Liver (tissue), 9 donors: ENCODE measurements around the gene CCDC152. TPM values are rescaled to one million over a fixed set of nuclear protein-coding genes. Genes with fewer than 3 reads are reported as not detected.

ENCODE experiments used
- DNase-seq: peaks from one replicate; pipeline ENCODE4 v3.0.0-alpha.2; 2017; ENCODE audit warnings: low spot score
- H3K27ac ChIP-seq, 2 donors: one replicate each; pipeline ENCODE4 v1.7.0; 2013; ENCODE audit warnings: inconsistent platforms in 2 of 2, low read length in 2 of 2, control low read depth in 1 of 2, low read depth in 1 of 2, mild to moderate bottlenecking in 1 of 2
- H3K27me3 ChIP-seq, 4 donors: one replicate each; pipeline versions ENCODE4 v1.6.1 to v1.7.0; 2013; ENCODE audit warnings: low read length in 3 of 4, inconsistent platforms in 1 of 4, mild to moderate bottlenecking in 1 of 4, moderate library complexity in 1 of 4; ENCODE audit not compliant: control insufficient read depth in 4 of 4, insufficient read depth in 4 of 4
- H3K36me3 ChIP-seq, 4 donors: one replicate each; pipeline versions ENCODE4 v1.6.1 to v1.7.0; 2013; ENCODE audit warnings: low read length in 3 of 4, mild to moderate bottlenecking in 3 of 4, low read depth in 1 of 4, moderate library complexity in 1 of 4; ENCODE audit not compliant: control insufficient read depth in 4 of 4, insufficient read depth in 3 of 4
- H3K4me1 ChIP-seq, 4 donors: one replicate each; pipeline versions ENCODE4 v1.6.1 to v1.7.0; 2013; ENCODE audit warnings: low read length in 3 of 4, mild to moderate bottlenecking in 3 of 4, moderate library complexity in 1 of 4; ENCODE audit not compliant: control insufficient read depth in 4 of 4, insufficient read depth in 4 of 4
- H3K4me3 ChIP-seq, 3 donors: one replicate each; pipeline versions ENCODE4 v1.6.1 to v1.7.0; 2013; ENCODE audit warnings: low read length in 3 of 3, control low read depth in 1 of 3, low read depth in 1 of 3, mild to moderate bottlenecking in 1 of 3
- H3K9ac ChIP-seq, 2 donors: one replicate each; pipeline ENCODE4 v1.7.0; 2013; ENCODE audit warnings: low read length in 2 of 2, mild to moderate bottlenecking in 2 of 2, moderate library complexity in 2 of 2, control low read depth in 1 of 2, low read depth in 1 of 2
- H3K9me3 ChIP-seq, 4 donors: one replicate each; pipeline versions ENCODE4 v1.6.1 to v1.7.0; 2013; ENCODE audit warnings: low read length in 3 of 4; ENCODE audit not compliant: control insufficient read depth in 4 of 4
- EGR1 ChIP-seq, 2 donors: IDR thresholded peaks; 2 replicates each; pipeline ENCODE4 v1.6.1; 2016 to 2018; ENCODE audit warnings: antibody characterized with exemption in 2 of 2, low read depth in 2 of 2
- FOXA1 ChIP-seq: IDR thresholded peaks from 2 replicates; pipeline ENCODE4 v1.6.1; 2016; ENCODE audit warnings: antibody characterized with exemption
- FOXA2 ChIP-seq: IDR thresholded peaks from 2 replicates; pipeline ENCODE4 v1.6.1; 2016; ENCODE audit warnings: antibody characterized with exemption
- GABPA ChIP-seq, 2 donors: IDR thresholded peaks in 1 of 2; conservative IDR thresholded peaks in 1 of 2; 2 replicates each; pipeline ENCODE4 v1.6.1; 2016; ENCODE audit warnings: antibody characterized with exemption in 2 of 2, mild to moderate bottlenecking in 1 of 2, moderate library complexity in 1 of 2
- HNF4A ChIP-seq, 2 donors: conservative IDR thresholded peaks; 2 replicates each; pipeline ENCODE4 v1.6.1; 2016; ENCODE audit warnings: antibody characterized with exemption in 2 of 2, mild to moderate bottlenecking in 2 of 2
- HNF4G ChIP-seq: IDR thresholded peaks from 2 replicates; pipeline ENCODE4 v1.6.1; 2016; ENCODE audit warnings: antibody characterized with exemption
- JUND ChIP-seq, 2 donors: IDR thresholded peaks; 2 replicates each; pipeline ENCODE4 v1.6.1; 2016; ENCODE audit warnings: antibody characterized with exemption in 2 of 2
- NR2F2 ChIP-seq: IDR thresholded peaks from 2 replicates; pipeline ENCODE4 v1.6.1; 2016; ENCODE audit warnings: antibody characterized with exemption
- RAD21 ChIP-seq, 2 donors: IDR thresholded peaks; 2 replicates each; pipeline ENCODE4 v1.6.1; 2016; ENCODE audit warnings: antibody characterized with exemption in 2 of 2, mild to moderate bottlenecking in 2 of 2
- RXRA ChIP-seq, 2 donors: IDR thresholded peaks; 2 replicates each; pipeline ENCODE4 v1.6.1; 2017 to 2018; ENCODE audit warnings: antibody characterized with exemption in 2 of 2, mild to moderate bottlenecking in 1 of 2
- SP1 ChIP-seq: IDR thresholded peaks from 2 replicates; pipeline ENCODE4 v1.6.1; 2018; ENCODE audit warnings: antibody characterized with exemption, mild to moderate bottlenecking
- TAF1 ChIP-seq: conservative IDR thresholded peaks from 2 replicates; pipeline ENCODE4 v1.6.1; 2016; ENCODE audit warnings: antibody characterized with exemption, mild to moderate bottlenecking
- YY1 ChIP-seq: IDR thresholded peaks from 2 replicates; pipeline ENCODE4 v1.6.1; 2016; ENCODE audit warnings: antibody characterized with exemption, mild to moderate bottlenecking
- WGBS: extraction: QIAGEN DNeasy Blood & Tissue Kit; methylation state at CpG from one replicate; pipeline ENCODE4 v1.1.7; 2013; 5-methylcytosine and 5-hydroxymethylcytosine counted together
- polyA plus RNA-seq, 2 donors: library from polyadenylated mRNA; stranded (reverse) in 1 of 2; unstranded in 1 of 2; fragments of 200-250 nt in 1 of 2; fragments of >200 nt in 1 of 2; fragmentation: Nextera tagmentation in 1 of 2; extraction: Ambion mirVana in 1 of 2; gene quantifications; one replicate each; pipeline versions ENCODE4 v1.2.1 to v1.2.3, GENCODE V29; 2013 to 2015
- total RNA-seq, 2 donors: library from RNA; depleted of rRNA; stranded (reverse); fragments of >200 nt; gene quantifications; one replicate each; pipeline ENCODE4 v1.2.3, GENCODE V29; 2014
- TF ChIP-seq, protein P1 (sequence below): IDR thresholded peaks from 2 replicates; pipeline ENCODE4 v1.6.1; 2016; ENCODE audit warnings: antibody characterized with exemption
- TF ChIP-seq, protein P2 (sequence below): IDR thresholded peaks from 2 replicates; pipeline ENCODE4 v1.6.1; 2016; ENCODE audit warnings: antibody characterized with exemption
- TF ChIP-seq, protein P3 (sequence below): fragments of 150-350 bp; IDR thresholded peaks from 2 replicates; pipeline ENCODE4 v1.5.1; 2017; ENCODE audit warnings: improper control_type of control experiment, low read depth, low read length; ENCODE audit not compliant: missing input control
- TF ChIP-seq, protein P4 (sequence below): IDR thresholded peaks from 2 replicates; pipeline ENCODE4 v1.6.1; 2016; ENCODE audit warnings: antibody characterized with exemption
- TF ChIP-seq, protein P5 (sequence below): IDR thresholded peaks from 2 replicates; pipeline ENCODE4 v1.6.1; 2016; ENCODE audit warnings: antibody characterized with exemption, mild to moderate bottlenecking
- donor health status: healthy.
- donor health status: healthy.
- donor health status: healthy.
- donor health status: healthy.
- donor health status: healthy.

The CCDC152 gene
- total and polyA plus RNA-seq, 4 donors = 0.08 to 81.4 (median 3.3) TPM

DNA sequence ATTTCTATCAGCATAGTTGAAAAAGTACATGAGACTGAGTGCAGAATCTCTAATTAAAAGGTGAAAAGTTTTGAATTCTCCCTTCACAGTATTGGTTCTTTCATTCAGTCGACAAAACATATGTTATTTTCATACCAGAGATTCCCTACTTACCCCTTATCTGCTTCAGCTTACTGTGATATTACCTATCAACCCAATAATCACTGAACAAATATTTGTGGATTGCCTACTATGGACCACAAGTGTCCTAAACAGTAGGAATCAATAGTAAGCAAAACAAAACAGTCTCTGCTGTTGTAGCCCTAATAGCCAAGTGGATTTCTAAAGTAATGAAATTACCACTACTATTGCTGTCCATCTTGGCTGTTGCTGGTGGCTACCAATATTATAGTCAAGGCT, 11.5 kb downstream of the CCDC152 start:
- no peak for DNase-seq
- Histone ChIP-seq H3K9ac (no peak overlapping the region), H3K4me3 (no peak overlapping the region), H3K27me3 (no peaks in the 10 kb centered on the region), H3K4me1 (peaks cover 0 to 11% (median 7%) of the 10 kb centered on the region in 4 donors), H3K9me3 (no peaks in the 10 kb centered on the region), H3K27ac (no peak overlapping the region), H3K36me3 (peaks cover 0 to 1% (median 0%) of the 10 kb centered on the region in 4 donors)
- WGBS = 26% methylated on average over 1 of the region's 1 CpG
- TF ChIP-seq EGR1 (IDR thresholded peaks at IDR 0.05; ENCODE audit: low read depth in 2 of 2) = no peak
- TF ChIP-seq, protein P1, sequence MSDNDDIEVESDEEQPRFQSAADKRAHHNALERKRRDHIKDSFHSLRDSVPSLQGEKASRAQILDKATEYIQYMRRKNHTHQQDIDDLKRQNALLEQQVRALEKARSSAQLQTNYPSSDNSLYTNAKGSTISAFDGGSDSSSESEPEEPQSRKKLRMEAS = no peak
- no peak for TF ChIP-seq YY1
- TF ChIP-seq GABPA (IDR thresholded peaks at IDR 0.05 in 1 of 2, conservative IDR thresholded peaks at IDR 0.05 in 1 of 2) = no peak
- TF ChIP-seq, protein P2, sequence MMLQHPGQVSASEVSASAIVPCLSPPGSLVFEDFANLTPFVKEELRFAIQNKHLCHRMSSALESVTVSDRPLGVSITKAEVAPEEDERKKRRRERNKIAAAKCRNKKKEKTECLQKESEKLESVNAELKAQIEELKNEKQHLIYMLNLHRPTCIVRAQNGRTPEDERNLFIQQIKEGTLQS = no peak
- no peak for TF ChIP-seq TAF1
- TF ChIP-seq NR2F2 = no peak
- TF ChIP-seq, protein P3, sequence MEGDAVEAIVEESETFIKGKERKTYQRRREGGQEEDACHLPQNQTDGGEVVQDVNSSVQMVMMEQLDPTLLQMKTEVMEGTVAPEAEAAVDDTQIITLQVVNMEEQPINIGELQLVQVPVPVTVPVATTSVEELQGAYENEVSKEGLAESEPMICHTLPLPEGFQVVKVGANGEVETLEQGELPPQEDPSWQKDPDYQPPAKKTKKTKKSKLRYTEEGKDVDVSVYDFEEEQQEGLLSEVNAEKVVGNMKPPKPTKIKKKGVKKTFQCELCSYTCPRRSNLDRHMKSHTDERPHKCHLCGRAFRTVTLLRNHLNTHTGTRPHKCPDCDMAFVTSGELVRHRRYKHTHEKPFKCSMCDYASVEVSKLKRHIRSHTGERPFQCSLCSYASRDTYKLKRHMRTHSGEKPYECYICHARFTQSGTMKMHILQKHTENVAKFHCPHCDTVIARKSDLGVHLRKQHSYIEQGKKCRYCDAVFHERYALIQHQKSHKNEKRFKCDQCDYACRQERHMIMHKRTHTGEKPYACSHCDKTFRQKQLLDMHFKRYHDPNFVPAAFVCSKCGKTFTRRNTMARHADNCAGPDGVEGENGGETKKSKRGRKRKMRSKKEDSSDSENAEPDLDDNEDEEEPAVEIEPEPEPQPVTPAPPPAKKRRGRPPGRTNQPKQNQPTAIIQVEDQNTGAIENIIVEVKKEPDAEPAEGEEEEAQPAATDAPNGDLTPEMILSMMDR = no peak
- no peak for TF ChIP-seq FOXA1
- TF ChIP-seq FOXA2 = no peak
- TF ChIP-seq JUND (IDR thresholded peaks at IDR 0.05) = no peak
- no peak for TF ChIP-seq RAD21 (IDR thresholded peaks at IDR 0.05)
- TF ChIP-seq HNF4G = no peak
- TF ChIP-seq, protein P4, sequence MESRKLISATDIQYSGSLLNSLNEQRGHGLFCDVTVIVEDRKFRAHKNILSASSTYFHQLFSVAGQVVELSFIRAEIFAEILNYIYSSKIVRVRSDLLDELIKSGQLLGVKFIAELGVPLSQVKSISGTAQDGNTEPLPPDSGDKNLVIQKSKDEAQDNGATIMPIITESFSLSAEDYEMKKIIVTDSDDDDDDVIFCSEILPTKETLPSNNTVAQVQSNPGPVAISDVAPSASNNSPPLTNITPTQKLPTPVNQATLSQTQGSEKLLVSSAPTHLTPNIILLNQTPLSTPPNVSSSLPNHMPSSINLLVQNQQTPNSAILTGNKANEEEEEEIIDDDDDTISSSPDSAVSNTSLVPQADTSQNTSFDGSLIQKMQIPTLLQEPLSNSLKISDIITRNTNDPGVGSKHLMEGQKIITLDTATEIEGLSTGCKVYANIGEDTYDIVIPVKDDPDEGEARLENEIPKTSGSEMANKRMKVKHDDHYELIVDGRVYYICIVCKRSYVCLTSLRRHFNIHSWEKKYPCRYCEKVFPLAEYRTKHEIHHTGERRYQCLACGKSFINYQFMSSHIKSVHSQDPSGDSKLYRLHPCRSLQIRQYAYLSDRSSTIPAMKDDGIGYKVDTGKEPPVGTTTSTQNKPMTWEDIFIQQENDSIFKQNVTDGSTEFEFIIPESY = no peak
- no peak for TF ChIP-seq SP1
- no peak for TF ChIP-seq HNF4A (conservative IDR thresholded peaks at IDR 0.05)
- TF ChIP-seq, protein P5, sequence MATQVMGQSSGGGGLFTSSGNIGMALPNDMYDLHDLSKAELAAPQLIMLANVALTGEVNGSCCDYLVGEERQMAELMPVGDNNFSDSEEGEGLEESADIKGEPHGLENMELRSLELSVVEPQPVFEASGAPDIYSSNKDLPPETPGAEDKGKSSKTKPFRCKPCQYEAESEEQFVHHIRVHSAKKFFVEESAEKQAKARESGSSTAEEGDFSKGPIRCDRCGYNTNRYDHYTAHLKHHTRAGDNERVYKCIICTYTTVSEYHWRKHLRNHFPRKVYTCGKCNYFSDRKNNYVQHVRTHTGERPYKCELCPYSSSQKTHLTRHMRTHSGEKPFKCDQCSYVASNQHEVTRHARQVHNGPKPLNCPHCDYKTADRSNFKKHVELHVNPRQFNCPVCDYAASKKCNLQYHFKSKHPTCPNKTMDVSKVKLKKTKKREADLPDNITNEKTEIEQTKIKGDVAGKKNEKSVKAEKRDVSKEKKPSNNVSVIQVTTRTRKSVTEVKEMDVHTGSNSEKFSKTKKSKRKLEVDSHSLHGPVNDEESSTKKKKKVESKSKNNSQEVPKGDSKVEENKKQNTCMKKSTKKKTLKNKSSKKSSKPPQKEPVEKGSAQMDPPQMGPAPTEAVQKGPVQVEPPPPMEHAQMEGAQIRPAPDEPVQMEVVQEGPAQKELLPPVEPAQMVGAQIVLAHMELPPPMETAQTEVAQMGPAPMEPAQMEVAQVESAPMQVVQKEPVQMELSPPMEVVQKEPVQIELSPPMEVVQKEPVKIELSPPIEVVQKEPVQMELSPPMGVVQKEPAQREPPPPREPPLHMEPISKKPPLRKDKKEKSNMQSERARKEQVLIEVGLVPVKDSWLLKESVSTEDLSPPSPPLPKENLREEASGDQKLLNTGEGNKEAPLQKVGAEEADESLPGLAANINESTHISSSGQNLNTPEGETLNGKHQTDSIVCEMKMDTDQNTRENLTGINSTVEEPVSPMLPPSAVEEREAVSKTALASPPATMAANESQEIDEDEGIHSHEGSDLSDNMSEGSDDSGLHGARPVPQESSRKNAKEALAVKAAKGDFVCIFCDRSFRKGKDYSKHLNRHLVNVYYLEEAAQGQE = no peak
- TF ChIP-seq RXRA (IDR thresholded peaks at IDR 0.05) = no peak
